Right lobe of liver (tissue), 4 donors: Measurements from ENCODE around the gene MTMR10.

Experiments used
- CTCF ChIP-seq, 4 donors: fragments of 200-600 bp in 3 of 4; fragments of 450-650 bp in 1 of 4; IDR thresholded peaks; one replicate each; pipeline versions ENCODE4 v1.5.1 to v1.8.0; 2016 to 2022; ENCODE audit warnings: antibody characterized with exemption in 4 of 4, mild to moderate bottlenecking in 2 of 4
- POLR2A ChIP-seq: fragments of 450-650 bp; IDR thresholded peaks from one replicate; pipeline ENCODE4 v1.6.1; 2017; ENCODE audit warnings: antibody characterized with exemption, mild to moderate bottlenecking
- donor health status: DM: no; HTN: no; CAD: no.
- donor health status: DM: no; HTN: no; CAD: no.
- donor health status: DM: no; HTN: yes; CAD: no.

- TF ChIP-seq CTCF (IDR thresholded peaks at IDR 0.05) = no peak
- no peak for TF ChIP-seq POLR2A
Measured at GRCh38 chr15:31021067-31021665, 29.7 kb upstream of the MTMR10 start.
